Stimulated activated CD4-positive, alpha-beta T cell treated with anti-CD3 and anti-CD28 coated beads, Interleukin-15, amount 100 ng/mL, for 1 hour (primary cell): ENCODE results near the gene TRIM69.
"Not testable (repeated sequence)": the region's sequence is repeated elsewhere in the genome, so short reads cannot be mapped to it uniquely, and the experiment has no call there.

Experiments used
- DNase-seq, 2 donors: peaks; one replicate each; pipeline ENCODE4 v3.0.0-alpha.2; 2020; ENCODE audit warnings: low read depth in 1 of 2, low spot score in 1 of 2

TRIM69 gene

GRCh38 chr15:44736181-44736765, at the start of gene TRIM69:
TRIM69 (plus strand) TSS chr15:44736528; CDS start chr15:44736705, 177 bp downstream.
- no peak for DNase-seq

GRCh38 chr15:44689318-44689717, 47.0 kb upstream of the TRIM69 start:
- DNase-seq: not testable (repeated sequence)

- DNase-seq: not testable (repeated sequence)
Measured at GRCh38 chr15:44690245-44690644, 46.1 kb upstream of the TRIM69 start.

GRCh38 chr15:44692659-44693058, 43.7 kb upstream of the TRIM69 start:
- DNase-seq: no peak

- DNase-seq: no peak
Measured at GRCh38 chr15:44694416-44694815, 41.9 kb upstream of the TRIM69 start.

- DNase-seq: no peak
Measured at GRCh38 chr15:44695294-44695693, 41.0 kb upstream of the TRIM69 start.

- DNase-seq: no peak
Measured at GRCh38 chr15:44697014-44697413, 39.3 kb upstream of the TRIM69 start.

GRCh38 chr15:44698641-44699040, 37.7 kb upstream of the TRIM69 start:
- DNase-seq: no peak

- not testable (repeated sequence) for DNase-seq
Measured at GRCh38 chr15:44700676-44701075, 35.7 kb upstream of the TRIM69 start.

- DNase-seq: no peak
Measured at GRCh38 chr15:44705986-44706385, 30.3 kb upstream of the TRIM69 start.

GRCh38 chr15:44706401-44706800, 29.9 kb upstream of the TRIM69 start:
- no peak for DNase-seq

- no peak for DNase-seq
Measured at GRCh38 chr15:44706946-44707636, 29.2 kb upstream of the TRIM69 start.

GRCh38 chr15:44710236-44711095, 25.9 kb upstream of the TRIM69 start:
- DNase-seq: no peak

- DNase-seq: peak; percentile 94
Measured at GRCh38 chr15:44711096-44711742, 25.1 kb upstream of the TRIM69 start, which contains the start of the genes B2M and PATL2. B2M (plus strand) TSS chr15:44711517; CDS start chr15:44711547, 30 bp downstream. PATL2 (minus strand) TSS chr15:44711323; CDS start chr15:44676490, 34,833 bp downstream.

- peak; percentile 45 to 50 for DNase-seq
Measured at GRCh38 chr15:44711743-44712345, 24.5 kb upstream of the TRIM69 start.

GRCh38 chr15:44712346-44713005, 23.9 kb upstream of the TRIM69 start:
- peak in 1 of 2 donors; percentile 33 for DNase-seq

GRCh38 chr15:44713006-44713966, 23.0 kb upstream of the TRIM69 start:
- no peak for DNase-seq

- DNase-seq: no peak
Measured at GRCh38 chr15:44715142-44715796, 21.1 kb upstream of the TRIM69 start.
